ENCODE results near the gene HOXD3. TPM values are rescaled to one million over a fixed set of nuclear protein-coding genes. Genes with fewer than 3 reads are reported as not detected.

HOXD3 gene
- total and polyA plus RNA-seq, 4 donors, result not detected

DNA sequence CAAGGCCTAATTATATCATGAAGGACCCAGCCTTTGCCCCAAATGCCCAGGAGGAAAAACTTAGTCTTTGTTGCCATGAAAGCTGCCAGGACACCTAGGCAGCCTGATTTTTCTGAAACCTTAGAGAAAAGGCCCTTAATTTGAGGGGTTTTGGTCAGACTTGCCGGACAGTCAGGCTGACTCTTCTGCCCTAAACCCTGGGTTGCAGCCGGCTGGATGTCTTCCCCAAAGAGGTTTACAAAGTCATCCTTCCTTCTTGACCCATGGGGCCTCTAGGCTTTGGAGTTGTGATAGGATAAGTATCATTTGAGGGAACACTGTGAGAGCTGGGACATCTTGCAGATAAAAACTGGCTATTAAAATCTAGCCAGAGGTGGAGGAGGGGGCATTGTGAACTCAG is 28.9 kb downstream of the HOXD3 start:
- DNase-seq (ENCODE audit: low spot score), result no peak
- Histone ChIP-seq H3K36me3 (ENCODE audit: control insufficient read depth in 4 of 4, insufficient read depth in 3 of 4, low read depth in 1 of 4, low read length in 3 of 4) (no peaks in the 10 kb centered on the region), H3K4me3 (ENCODE audit: low read depth in 1 of 3, low read length in 3 of 3) (no peak overlapping the region), H3K27me3 (ENCODE audit: control insufficient read depth in 4 of 4, insufficient read depth in 4 of 4, low read length in 3 of 4) (peaks cover 4 to 25% (median 8%) of the 10 kb centered on the region in 4 donors), H3K9me3 (ENCODE audit: control insufficient read depth in 4 of 4, low read length in 3 of 4) (no peaks in the 10 kb centered on the region), H3K4me1 (ENCODE audit: control insufficient read depth in 4 of 4, insufficient read depth in 4 of 4, low read length in 3 of 4) (peaks cover 19 to 27% (median 25%) of the 10 kb centered on the region in 4 donors), H3K27ac (ENCODE audit: low read depth in 1 of 2, low read length in 2 of 2) (no peak overlapping the region), H3K9ac (ENCODE audit: low read depth in 1 of 2, low read length in 2 of 2) (no peak overlapping the region)
- WGBS, result 69% methylated on average over 2 of the region's 2 CpGs
- TF ChIP-seq CTCF (IDR thresholded peaks at IDR 0.05; ENCODE audit: low read depth, low read length, missing input control) (no peak), GABPA (IDR thresholded peaks at IDR 0.05 in 1 of 2, conservative IDR thresholded peaks at IDR 0.05 in 1 of 2) (no peak), RAD21 (IDR thresholded peaks at IDR 0.05) (no peak), SP1 (IDR thresholded peaks at IDR 0.05) (no peak), YY1 (IDR thresholded peaks at IDR 0.05) (no peak), RXRA (IDR thresholded peaks at IDR 0.05) (no peak), JUND (IDR thresholded peaks at IDR 0.05) (no peak), HNF4A (conservative IDR thresholded peaks at IDR 0.05) (no peak)
- TF ChIP-seq, protein P1, sequence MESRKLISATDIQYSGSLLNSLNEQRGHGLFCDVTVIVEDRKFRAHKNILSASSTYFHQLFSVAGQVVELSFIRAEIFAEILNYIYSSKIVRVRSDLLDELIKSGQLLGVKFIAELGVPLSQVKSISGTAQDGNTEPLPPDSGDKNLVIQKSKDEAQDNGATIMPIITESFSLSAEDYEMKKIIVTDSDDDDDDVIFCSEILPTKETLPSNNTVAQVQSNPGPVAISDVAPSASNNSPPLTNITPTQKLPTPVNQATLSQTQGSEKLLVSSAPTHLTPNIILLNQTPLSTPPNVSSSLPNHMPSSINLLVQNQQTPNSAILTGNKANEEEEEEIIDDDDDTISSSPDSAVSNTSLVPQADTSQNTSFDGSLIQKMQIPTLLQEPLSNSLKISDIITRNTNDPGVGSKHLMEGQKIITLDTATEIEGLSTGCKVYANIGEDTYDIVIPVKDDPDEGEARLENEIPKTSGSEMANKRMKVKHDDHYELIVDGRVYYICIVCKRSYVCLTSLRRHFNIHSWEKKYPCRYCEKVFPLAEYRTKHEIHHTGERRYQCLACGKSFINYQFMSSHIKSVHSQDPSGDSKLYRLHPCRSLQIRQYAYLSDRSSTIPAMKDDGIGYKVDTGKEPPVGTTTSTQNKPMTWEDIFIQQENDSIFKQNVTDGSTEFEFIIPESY (IDR thresholded peaks at IDR 0.05), result no peak
- TF ChIP-seq, protein P2, sequence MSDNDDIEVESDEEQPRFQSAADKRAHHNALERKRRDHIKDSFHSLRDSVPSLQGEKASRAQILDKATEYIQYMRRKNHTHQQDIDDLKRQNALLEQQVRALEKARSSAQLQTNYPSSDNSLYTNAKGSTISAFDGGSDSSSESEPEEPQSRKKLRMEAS (IDR thresholded peaks at IDR 0.05), result no peak

DNA sequence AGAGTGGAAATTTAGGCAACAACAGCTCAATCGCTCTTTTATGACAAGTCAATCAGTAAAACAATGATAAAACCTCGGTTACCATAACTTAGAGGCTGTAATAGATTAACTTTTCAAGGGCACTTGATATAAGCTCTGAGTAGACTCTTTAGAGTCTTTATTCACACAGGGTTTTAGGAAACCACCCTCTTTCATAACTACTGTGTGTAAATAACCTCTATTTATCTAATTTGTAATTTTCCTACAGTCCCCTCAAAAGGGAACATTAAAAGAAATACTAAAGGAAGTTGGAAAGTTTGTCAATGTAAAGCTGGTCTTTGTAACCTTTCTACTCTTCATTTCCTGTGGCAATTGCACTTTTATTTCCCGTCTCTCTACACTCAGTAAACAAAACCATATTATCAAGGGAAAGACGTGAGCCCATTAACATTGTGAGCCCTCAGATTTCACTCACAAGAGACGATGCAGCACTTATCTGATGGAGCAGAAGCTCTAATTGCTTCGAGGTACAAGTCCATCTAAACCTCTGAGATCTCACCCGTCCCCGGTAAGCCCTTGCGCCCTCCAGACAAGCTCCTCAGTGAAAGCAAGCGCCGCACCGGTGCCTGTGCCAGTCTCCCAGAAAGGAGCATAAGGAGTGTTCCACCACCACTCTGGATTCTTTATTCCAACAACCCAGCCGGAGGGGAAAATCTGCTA is 30.2 kb downstream of the HOXD3 start:
- TF ChIP-seq SP1 (IDR thresholded peaks at IDR 0.05), result no peak
- TF ChIP-seq HNF4A (conservative IDR thresholded peaks at IDR 0.05), result no peak
- no peak for TF ChIP-seq HNF4G (IDR thresholded peaks at IDR 0.05)
- peaks cover 4 to 28% (median 10%) of the 10 kb centered on the region in 4 donors for H3K27me3 ChIP-seq (ENCODE audit: control insufficient read depth in 4 of 4, insufficient read depth in 4 of 4, low read length in 3 of 4)
- no peaks in the 10 kb centered on the region for H3K9me3 ChIP-seq (ENCODE audit: control insufficient read depth in 4 of 4, low read length in 3 of 4)
- no peaks in the 10 kb centered on the region for H3K36me3 ChIP-seq (ENCODE audit: control insufficient read depth in 4 of 4, insufficient read depth in 3 of 4, low read depth in 1 of 4, low read length in 3 of 4)
- no peak overlapping the region for H3K27ac ChIP-seq (ENCODE audit: low read depth in 1 of 2, low read length in 2 of 2)
- no peak for DNase-seq (ENCODE audit: low spot score)
- H3K4me1 ChIP-seq (ENCODE audit: control insufficient read depth in 4 of 4, insufficient read depth in 4 of 4, low read length in 3 of 4), result peaks cover 19 to 27% (median 25%) of the 10 kb centered on the region in 4 donors
- WGBS, result 4% methylated on average over 13 of the region's 13 CpGs
- peak overlapping the region in 2 of 3 donors; percentile 59 to 60 for H3K4me3 ChIP-seq (ENCODE audit: low read depth in 1 of 3, low read length in 3 of 3)
- H3K9ac ChIP-seq (ENCODE audit: low read depth in 1 of 2, low read length in 2 of 2), result no peak overlapping the region

Data from liver (tissue), 9 donors.